ENCODE measurements around the gene PARS2.

DNA sequence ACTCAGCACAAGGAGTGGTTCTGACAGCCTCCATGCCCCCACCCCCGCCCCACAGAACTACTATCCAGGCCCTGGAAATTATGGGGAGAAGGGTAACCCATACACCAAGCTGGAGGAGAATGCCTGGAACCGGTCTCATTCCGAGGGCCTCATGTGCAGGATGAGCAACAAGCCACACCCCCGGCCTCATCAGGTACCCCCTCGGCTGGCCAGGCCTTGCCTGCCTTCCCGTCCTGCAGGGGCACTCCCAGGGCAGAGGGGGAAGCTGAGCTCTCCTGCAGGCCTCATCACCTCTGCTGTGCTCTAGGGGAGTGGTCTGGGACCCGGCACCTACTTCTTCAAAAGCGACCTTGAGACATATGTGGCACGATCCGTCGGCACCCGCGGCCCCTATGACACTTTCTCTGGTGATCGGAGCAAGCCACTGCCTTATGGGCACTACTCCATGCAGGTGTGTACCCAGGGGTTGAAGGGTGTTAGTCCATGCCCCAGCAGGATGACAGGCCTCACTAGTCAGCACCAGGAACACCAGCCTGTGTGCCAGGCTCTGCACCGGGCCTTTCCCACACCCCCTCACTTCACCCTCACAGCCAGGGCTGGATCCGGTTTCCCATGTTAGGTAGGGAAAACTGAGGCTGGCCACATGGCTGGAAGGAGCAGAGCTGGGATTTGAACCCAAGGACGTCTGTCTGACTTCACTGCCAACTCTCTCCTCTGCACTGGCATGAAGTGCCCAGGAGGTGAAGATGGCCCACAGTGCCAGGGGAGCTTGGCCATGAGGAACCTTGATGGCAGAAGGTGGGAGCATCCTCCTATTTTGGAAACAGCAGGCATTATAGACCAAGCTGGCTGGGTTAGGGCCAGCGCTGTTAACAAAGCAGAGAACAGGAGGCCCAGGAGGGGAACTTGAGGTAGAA lies 47.7 kb upstream of the PARS2 start:
- TF ChIP-seq EZH2 (IDR thresholded peaks at IDR 0.05; ENCODE audit: low read length, unreplicated experiment) (no peak), EZH2phosphoT487 (IDR thresholded peaks at IDR 0.05; ENCODE audit: borderline replicate concordance, low read length) (no peak)
- TF ChIP-seq, protein P1, sequence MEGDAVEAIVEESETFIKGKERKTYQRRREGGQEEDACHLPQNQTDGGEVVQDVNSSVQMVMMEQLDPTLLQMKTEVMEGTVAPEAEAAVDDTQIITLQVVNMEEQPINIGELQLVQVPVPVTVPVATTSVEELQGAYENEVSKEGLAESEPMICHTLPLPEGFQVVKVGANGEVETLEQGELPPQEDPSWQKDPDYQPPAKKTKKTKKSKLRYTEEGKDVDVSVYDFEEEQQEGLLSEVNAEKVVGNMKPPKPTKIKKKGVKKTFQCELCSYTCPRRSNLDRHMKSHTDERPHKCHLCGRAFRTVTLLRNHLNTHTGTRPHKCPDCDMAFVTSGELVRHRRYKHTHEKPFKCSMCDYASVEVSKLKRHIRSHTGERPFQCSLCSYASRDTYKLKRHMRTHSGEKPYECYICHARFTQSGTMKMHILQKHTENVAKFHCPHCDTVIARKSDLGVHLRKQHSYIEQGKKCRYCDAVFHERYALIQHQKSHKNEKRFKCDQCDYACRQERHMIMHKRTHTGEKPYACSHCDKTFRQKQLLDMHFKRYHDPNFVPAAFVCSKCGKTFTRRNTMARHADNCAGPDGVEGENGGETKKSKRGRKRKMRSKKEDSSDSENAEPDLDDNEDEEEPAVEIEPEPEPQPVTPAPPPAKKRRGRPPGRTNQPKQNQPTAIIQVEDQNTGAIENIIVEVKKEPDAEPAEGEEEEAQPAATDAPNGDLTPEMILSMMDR (conservative IDR thresholded peaks at IDR 0.05; ENCODE audit: low read depth, low read length) = no peak

All from PC-3 (cell line).